ENCODE results near the gene MZT2A. TPM values are rescaled to one million over a fixed set of nuclear protein-coding genes. Genes with fewer than 3 reads are reported as not detected.
"Not testable (repeated sequence)": the region's sequence is repeated elsewhere in the genome, so short reads cannot be mapped to it uniquely, and the experiment has no call there.

The MZT2A gene
- total and polyA plus RNA-seq, 2 donors, result 101 to 111 TPM

DNA sequence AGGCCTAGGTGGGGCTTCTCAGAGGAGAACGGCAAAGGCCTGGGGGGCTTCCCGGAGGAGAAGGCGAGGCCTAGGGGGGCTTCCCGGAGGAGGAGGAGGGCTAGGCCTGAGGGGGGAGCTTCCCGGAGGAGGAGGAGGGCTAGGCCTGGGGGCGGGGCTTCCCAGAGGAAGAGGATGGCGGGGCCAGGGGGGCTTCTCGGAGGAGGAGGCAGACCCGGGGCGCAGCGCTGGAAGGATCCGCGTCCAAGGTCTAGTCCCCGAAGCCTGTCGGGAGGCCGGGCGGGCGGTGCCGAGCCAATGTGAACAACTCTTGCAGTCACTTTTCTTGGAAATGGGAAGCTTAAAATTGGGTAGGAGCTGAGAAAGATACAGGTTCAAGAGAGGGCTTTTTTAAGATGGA lies 46.3 kb downstream of the MZT2A start:
- WGBS, result 93% methylated on average over 19 of the region's 19 CpGs
- Histone ChIP-seq H3K9me3 (ENCODE audit: control insufficient read depth in 2 of 2, insufficient read depth in 1 of 2, low read length in 1 of 2) (no peaks in the 10 kb centered on the region), H3K27me3 (ENCODE audit: control insufficient read depth in 2 of 2, insufficient read depth in 1 of 2, low read length in 1 of 2) (no peaks in the 10 kb centered on the region), H3K4me3 (ENCODE audit: low read length in 2 of 2) (no peak overlapping the region), H3K36me3 (ENCODE audit: control insufficient read depth in 2 of 2, insufficient read depth in 2 of 2, low read length in 1 of 2) (no peaks in the 10 kb centered on the region), H3K27ac (ENCODE audit: low read depth in 1 of 2, low read length in 1 of 2) (no peak overlapping the region), H3K4me1 (ENCODE audit: control insufficient read depth in 2 of 2, insufficient read depth in 2 of 2, low read length in 2 of 2) (no peaks in the 10 kb centered on the region)
- DNase-seq (ENCODE audit: low read depth in 6 of 9, low spot score in 9 of 9), result no peak

DNA sequence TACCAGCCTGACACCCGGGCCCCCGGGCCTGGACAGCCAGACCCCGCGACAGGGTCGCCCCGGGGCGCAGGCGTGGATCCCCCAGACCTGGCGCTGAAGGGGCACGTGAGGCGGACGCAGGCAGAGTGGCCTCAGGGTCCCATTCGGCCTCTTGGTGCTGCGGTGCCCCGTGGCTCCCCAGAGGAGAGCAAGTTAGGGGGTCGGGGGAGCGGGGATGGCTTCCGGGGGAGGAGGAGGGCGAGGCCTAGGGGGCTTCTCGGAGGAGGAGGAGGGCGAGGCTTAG lies 46.7 kb downstream of the MZT2A start:
- not testable (repeated sequence) for DNase-seq (ENCODE audit: low read depth in 6 of 9, low spot score in 9 of 9); H3K4me3 ChIP-seq (ENCODE audit: low read length in 2 of 2); H3K4me1 ChIP-seq (ENCODE audit: control insufficient read depth in 2 of 2, insufficient read depth in 2 of 2, low read length in 2 of 2); H3K36me3 ChIP-seq (ENCODE audit: control insufficient read depth in 2 of 2, insufficient read depth in 2 of 2, low read length in 1 of 2); H3K27ac ChIP-seq (ENCODE audit: low read depth in 1 of 2, low read length in 1 of 2); H3K9me3 ChIP-seq (ENCODE audit: control insufficient read depth in 2 of 2, insufficient read depth in 1 of 2, low read length in 1 of 2); H3K27me3 ChIP-seq (ENCODE audit: control insufficient read depth in 2 of 2, insufficient read depth in 1 of 2, low read length in 1 of 2)
- 96% methylated on average over 21 of the region's 21 CpGs for WGBS

DNA sequence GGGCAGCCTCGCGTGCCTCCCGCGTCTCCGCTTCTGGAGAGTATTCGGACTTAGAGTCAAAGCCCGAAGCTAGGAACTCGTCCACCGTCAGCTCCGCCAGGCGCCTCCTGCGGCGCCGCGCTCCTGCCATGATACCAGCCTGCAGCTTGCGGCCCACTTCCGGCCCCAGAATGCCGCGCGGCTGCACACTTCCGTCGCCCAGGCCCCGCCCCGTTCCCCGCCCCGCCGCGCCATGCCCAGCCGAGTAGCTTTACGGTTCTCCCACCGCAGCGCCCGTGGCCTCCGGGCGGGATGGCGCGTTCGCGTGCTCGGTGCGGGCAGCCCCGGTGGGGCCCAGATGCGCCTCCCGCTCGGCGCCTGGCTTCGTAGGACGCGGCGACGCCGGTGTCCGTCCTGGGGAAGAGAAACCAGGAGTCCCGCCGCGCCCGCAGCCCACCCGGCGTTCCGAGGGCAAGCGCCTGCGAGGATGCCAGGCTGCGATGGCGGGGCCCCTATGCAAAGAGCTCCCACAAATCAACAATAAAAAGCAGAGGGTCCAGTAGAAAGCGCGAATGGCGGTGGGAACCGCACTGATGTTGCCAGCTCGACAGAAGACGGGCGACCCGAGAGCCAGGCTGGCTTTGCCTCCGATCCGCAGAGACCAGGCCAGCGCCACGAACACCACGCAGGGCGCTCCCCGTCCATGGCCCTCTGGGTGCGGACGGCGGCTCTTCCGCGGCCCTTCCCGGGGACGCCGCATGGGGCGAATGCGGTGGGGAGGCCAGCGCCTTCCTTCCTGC lies 47.3 kb downstream of the MZT2A start:
- DNase-seq (ENCODE audit: low read depth in 6 of 9, low spot score in 9 of 9); H3K4me1 ChIP-seq (ENCODE audit: control insufficient read depth in 2 of 2, insufficient read depth in 2 of 2, low read length in 2 of 2): not testable (repeated sequence)
- 86% methylated on average over 85 of the region's 90 CpGs for WGBS

DNA sequence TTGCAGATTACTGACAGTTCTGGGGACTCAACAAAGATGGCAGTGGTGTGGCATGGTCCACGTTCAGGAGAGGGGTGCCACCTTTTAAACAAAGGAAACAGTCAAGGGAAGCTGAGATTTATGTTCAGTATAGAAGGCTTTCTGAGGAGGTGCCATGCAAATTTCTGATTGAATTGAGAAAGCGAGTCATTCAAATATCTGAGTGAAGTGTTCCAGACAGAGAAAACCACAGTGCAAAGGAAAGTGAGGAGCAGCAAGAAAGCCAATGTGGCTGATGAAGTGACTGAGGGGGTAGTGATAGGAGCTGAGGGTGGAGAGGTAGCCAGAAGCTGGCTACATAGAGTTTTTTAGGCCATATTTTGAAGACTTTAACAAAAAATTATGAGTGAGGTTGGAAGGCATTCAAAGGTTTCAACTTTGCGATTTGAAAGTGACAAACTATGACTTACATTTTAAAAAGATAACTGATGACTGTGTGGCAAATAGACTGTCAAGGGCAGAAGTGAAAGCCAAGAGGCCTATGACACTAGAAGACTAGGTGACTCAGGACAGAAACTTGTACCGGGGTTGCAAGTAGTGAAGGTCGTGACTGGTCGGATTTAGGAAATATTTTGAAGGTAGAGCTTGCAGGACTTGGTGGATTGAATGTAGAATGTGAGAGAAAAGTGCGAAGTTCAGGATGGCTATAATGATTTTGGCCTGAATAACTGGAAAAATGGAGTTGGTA lies 51.3 kb downstream of the MZT2A start:
- 71% methylated on average over 7 of the region's 7 CpGs for WGBS
- H3K36me3 ChIP-seq (ENCODE audit: control insufficient read depth in 2 of 2, insufficient read depth in 2 of 2, low read length in 1 of 2); DNase-seq (ENCODE audit: low read depth in 6 of 9, low spot score in 9 of 9); H3K9me3 ChIP-seq (ENCODE audit: control insufficient read depth in 2 of 2, insufficient read depth in 1 of 2, low read length in 1 of 2); H3K4me3 ChIP-seq (ENCODE audit: low read length in 2 of 2); H3K27me3 ChIP-seq (ENCODE audit: control insufficient read depth in 2 of 2, insufficient read depth in 1 of 2, low read length in 1 of 2); H3K4me1 ChIP-seq (ENCODE audit: control insufficient read depth in 2 of 2, insufficient read depth in 2 of 2, low read length in 2 of 2); H3K27ac ChIP-seq (ENCODE audit: low read depth in 1 of 2, low read length in 1 of 2): not testable (repeated sequence)

More for the DNA sequence above, 47.3 kb downstream of the MZT2A start:
- not testable (repeated sequence) for H3K27me3 ChIP-seq (ENCODE audit: control insufficient read depth in 2 of 2, insufficient read depth in 1 of 2, low read length in 1 of 2); H3K4me3 ChIP-seq (ENCODE audit: low read length in 2 of 2); H3K9me3 ChIP-seq (ENCODE audit: control insufficient read depth in 2 of 2, insufficient read depth in 1 of 2, low read length in 1 of 2); H3K27ac ChIP-seq (ENCODE audit: low read depth in 1 of 2, low read length in 1 of 2); H3K36me3 ChIP-seq (ENCODE audit: control insufficient read depth in 2 of 2, insufficient read depth in 2 of 2, low read length in 1 of 2)

Other genes with a start within 250 kb of the MZT2A start
- 0.28 TPM for gene RAB6D, start 128.2 kb downstream of the MZT2A start, total RNA-seq
- gene RAB6D, start 128.2 kb downstream of the MZT2A start, polyA plus RNA-seq, result 0.21 TPM
- gene TUBA3D, start 16.3 kb downstream of the MZT2A start, total RNA-seq, result 0.05 TPM
- gene TUBA3D, start 16.3 kb downstream of the MZT2A start, polyA plus RNA-seq, result 4.1 TPM
- 5.1 TPM for gene CCDC74A, start 35.5 kb upstream of the MZT2A start, total RNA-seq
- gene CCDC74A, start 35.5 kb upstream of the MZT2A start, polyA plus RNA-seq, result 35.1 TPM